OCI-LY1 (cell line): ENCODE measurements around the gene GRK5.
A peak's percentile ranks its signal among the peaks of the same experiment; 100 is the strongest.

Experiments
- H2AFZ ChIP-seq: fragments of 200-600 bp; sonication (generic), shearing (Covaris generic); 2 replicates; pipeline ENCODE4 v1.6.0; 2014; ENCODE audit warnings: antibody characterized with exemption, mild to moderate bottlenecking, low read length
- H3F3A ChIP-seq: fragments of 200-600 bp; sonication (generic), shearing (Covaris generic); 2 replicates; pipeline ENCODE4 v1.6.0; 2014; ENCODE audit warnings: mild to moderate bottlenecking, antibody characterized with exemption, low read length, moderate library complexity; ENCODE audit not compliant: insufficient read depth
- H3K27ac ChIP-seq: fragments of 200-600 bp; sonication (generic); 2 replicates; pipeline ENCODE4 v1.5.1; 2014; ENCODE audit warnings: low read length, mixed run types, mild to moderate bottlenecking, low read depth; ENCODE audit not compliant: poor library complexity, severe bottlenecking
- H3K27me3 ChIP-seq: fragments of 200-600 bp; sonication (generic); 2 replicates; pipeline ENCODE4 v1.6.0; 2014; ENCODE audit warnings: antibody characterized with exemption, mild to moderate bottlenecking, low read length, moderate library complexity; ENCODE audit not compliant: insufficient read depth
- H3K36me3 ChIP-seq: fragments of 200-600 bp; sonication (generic); 2 replicates; pipeline ENCODE4 v1.6.1; 2014; ENCODE audit warnings: mild to moderate bottlenecking, antibody characterized with exemption, low read length, moderate library complexity, mixed read lengths; ENCODE audit not compliant: insufficient read depth
- H3K4me1 ChIP-seq: fragments of 200-600 bp; sonication (generic); 2 replicates; pipeline ENCODE4 v1.5.1; 2014; ENCODE audit warnings: mild to moderate bottlenecking, low read length, moderate library complexity; ENCODE audit not compliant: insufficient read depth, severe bottlenecking
- H3K4me2 ChIP-seq: fragments of 200-600 bp; sonication (generic), shearing (Covaris generic); 2 replicates; pipeline ENCODE4 v1.6.1; 2014; ENCODE audit warnings: low read length
- H3K4me3 ChIP-seq: fragments of 200-600 bp; sonication (generic); 2 replicates; pipeline ENCODE4 v1.5.1; 2014; ENCODE audit warnings: low read length, low read depth, mild to moderate bottlenecking, mixed read lengths; ENCODE audit not compliant: poor library complexity, severe bottlenecking
- H3K79me2 ChIP-seq: fragments of 200-600 bp; shearing (Covaris generic); 2 replicates; pipeline ENCODE4 v1.6.1; 2016; ENCODE audit warnings: mixed run types, low read length, mixed read lengths; ENCODE audit not compliant: insufficient read depth
- H3K9ac ChIP-seq: fragments of 200-600 bp; sonication (generic), shearing (Covaris generic); 2 replicates; pipeline ENCODE4 v1.6.1; 2014; ENCODE audit warnings: mild to moderate bottlenecking, low read length, mixed read lengths
- H3K9me2 ChIP-seq: fragments of 200-600 bp; sonication (generic), shearing (Covaris generic); 2 replicates; pipeline ENCODE4 v1.6.1; 2014; ENCODE audit warnings: low read depth, mild to moderate bottlenecking, low read length, mixed read lengths
- H3K9me3 ChIP-seq: fragments of 200-600 bp; shearing (Covaris generic); 2 replicates; pipeline ENCODE4 v1.6.1; 2014; ENCODE audit warnings: low read length, mixed read lengths
- H4K20me1 ChIP-seq: fragments of 200-600 bp; sonication (generic), shearing (Covaris generic); 2 replicates; pipeline ENCODE4 v1.6.0; 2016; ENCODE audit warnings: mild to moderate bottlenecking, low read length; ENCODE audit not compliant: insufficient read depth
- EZH2 ChIP-seq: fragments of 200-600 bp; sonication (generic), shearing (Covaris generic); IDR thresholded peaks from 2 replicates; pipeline ENCODE4 v1.8.0; 2017; ENCODE audit warnings: borderline replicate concordance, mixed run types, mild to moderate bottlenecking, antibody characterized with exemption, low read length, moderate library complexity, mixed read lengths
- TF ChIP-seq, protein P1 (sequence below): fragments of 200-600 bp; sonication (generic), shearing (Covaris generic); IDR thresholded peaks from 2 replicates; pipeline ENCODE4 v1.5.1; 2017; ENCODE audit warnings: mild to moderate bottlenecking, antibody characterized with exemption, low read length, moderate library complexity, mixed read lengths

Gene GRK5

DNA sequence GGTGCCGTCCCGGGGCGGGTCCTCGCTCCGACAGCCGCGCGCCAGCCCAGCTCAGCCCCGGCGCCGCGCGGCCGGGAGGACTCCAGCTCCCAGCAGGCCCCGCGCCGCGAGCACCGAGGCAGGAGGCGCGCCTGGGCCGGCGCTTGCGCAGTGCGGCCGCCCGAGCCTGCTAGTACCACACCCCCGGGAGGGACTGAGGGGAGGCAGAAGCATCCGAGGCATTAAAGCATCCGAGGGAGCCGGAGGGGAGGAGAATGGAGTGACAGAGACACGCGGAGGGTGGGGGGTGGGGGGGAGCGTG is at the start of gene GRK5:
Gene GRK5, plus strand, starts transcription at position 206 of the 301 bp plus-strand sequence. CDS start 347 bp downstream, outside the sequence.
- Histone ChIP-seq H3K9me2 (no peaks in the 10 kb centered on the region), H3F3A (no peaks in the 10 kb centered on the region), H3K4me3 (peak within 1 kb of the TSS; percentile 67), H3K4me1 (peaks cover 29% of the 10 kb centered on the region), H3K36me3 (no peaks in the 10 kb centered on the region), H3K79me2 (no peaks in the 10 kb centered on the region), H3K9me3 (no peaks in the 10 kb centered on the region), H3K4me2 (peak within 1 kb of the TSS; percentile 91), H3K27me3 (peaks cover 4% of the 10 kb centered on the region; the same call in 1 of the 2 replicates), H3K9ac (peak within 1 kb of the TSS; percentile 74), H4K20me1 (no peaks in the 10 kb centered on the region), H3K27ac (no peak within 1 kb of the TSS), H2AFZ (peak within 1 kb of the TSS; percentile 35; the same call in 1 of the 2 replicates)
- no peak for TF ChIP-seq EZH2
- TF ChIP-seq, protein P1, sequence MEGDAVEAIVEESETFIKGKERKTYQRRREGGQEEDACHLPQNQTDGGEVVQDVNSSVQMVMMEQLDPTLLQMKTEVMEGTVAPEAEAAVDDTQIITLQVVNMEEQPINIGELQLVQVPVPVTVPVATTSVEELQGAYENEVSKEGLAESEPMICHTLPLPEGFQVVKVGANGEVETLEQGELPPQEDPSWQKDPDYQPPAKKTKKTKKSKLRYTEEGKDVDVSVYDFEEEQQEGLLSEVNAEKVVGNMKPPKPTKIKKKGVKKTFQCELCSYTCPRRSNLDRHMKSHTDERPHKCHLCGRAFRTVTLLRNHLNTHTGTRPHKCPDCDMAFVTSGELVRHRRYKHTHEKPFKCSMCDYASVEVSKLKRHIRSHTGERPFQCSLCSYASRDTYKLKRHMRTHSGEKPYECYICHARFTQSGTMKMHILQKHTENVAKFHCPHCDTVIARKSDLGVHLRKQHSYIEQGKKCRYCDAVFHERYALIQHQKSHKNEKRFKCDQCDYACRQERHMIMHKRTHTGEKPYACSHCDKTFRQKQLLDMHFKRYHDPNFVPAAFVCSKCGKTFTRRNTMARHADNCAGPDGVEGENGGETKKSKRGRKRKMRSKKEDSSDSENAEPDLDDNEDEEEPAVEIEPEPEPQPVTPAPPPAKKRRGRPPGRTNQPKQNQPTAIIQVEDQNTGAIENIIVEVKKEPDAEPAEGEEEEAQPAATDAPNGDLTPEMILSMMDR: no peak

DNA sequence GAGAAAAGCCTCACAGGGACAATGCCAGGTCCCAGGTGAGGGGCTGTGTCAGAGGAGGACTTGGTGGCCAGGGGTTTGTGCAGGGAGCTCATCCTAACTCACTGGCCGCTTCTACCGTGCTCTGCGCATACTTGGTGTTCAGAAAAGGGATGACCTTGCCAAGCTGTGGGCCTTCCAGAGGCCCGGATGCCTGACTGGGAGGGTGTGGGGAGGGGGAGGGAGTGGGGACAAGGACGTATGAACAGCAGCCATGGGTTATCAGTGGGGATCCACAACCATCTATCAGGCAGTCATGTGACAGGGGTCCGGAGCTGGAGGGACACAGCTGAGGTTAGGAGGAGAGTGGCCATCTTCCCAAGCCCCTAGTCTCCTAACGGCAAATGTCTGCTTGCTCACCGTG is 48.0 kb upstream of the GRK5 start:
- H3K79me2 ChIP-seq: no peaks in the 10 kb centered on the region
- no peaks in the 10 kb centered on the region for H4K20me1 ChIP-seq
- no peak overlapping the region for H2AFZ ChIP-seq
- H3K9me3 ChIP-seq: no peaks in the 10 kb centered on the region
- peaks cover 84% of the 10 kb centered on the region for H3K36me3 ChIP-seq
- no peaks in the 10 kb centered on the region for H3F3A ChIP-seq
- no peaks in the 10 kb centered on the region for H3K9me2 ChIP-seq
- H3K4me2 ChIP-seq: no peak overlapping the region
- no peak overlapping the region for H3K9ac ChIP-seq
- no peak overlapping the region for H3K27ac ChIP-seq
- no peak overlapping the region for H3K4me3 ChIP-seq
- H3K27me3 ChIP-seq: no peaks in the 10 kb centered on the region
- peaks cover 4% of the 10 kb centered on the region for H3K4me1 ChIP-seq
- TF ChIP-seq EZH2: no peak
- TF ChIP-seq, protein P1: no peak

DNA sequence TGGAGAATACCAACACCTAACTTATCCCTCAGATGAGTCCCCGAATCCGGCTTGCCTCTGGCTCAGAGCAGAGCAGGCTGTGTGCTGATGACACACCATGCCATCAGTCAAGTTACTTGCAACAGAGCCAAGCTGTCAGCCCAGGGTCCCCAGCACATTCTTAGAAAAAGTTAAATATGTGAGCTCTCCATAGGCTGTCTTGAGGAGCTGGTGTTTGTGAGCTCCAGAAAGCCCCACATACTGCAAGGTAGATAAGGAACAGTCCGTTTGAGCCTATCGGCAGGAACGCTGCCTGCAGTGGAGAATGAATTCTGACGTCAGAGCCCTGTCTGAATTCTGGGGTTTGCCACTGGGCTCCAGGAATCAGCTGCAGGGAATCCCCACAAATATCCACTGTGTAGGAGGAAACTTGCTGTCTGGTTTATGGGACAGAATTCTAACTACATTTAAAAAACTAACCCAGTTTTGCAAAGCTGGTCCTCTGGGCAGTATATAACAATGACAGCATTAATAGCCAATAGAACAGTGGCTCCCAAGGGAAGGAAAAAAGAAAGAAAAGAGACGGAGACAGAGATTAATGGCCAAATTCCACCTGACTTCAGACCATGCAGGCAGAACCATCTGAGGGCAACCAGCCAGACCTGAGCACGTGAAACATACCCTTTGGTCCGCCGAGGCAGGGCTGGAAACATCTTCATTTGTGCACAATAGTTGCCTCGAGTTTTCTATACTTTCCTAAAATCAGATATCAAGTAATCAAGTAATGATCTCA is 45.5 kb upstream of the GRK5 start:
- Histone ChIP-seq H3K9ac (no peak overlapping the region), H3K79me2 (no peaks in the 10 kb centered on the region), H3K27me3 (no peaks in the 10 kb centered on the region), H3K27ac (no peak overlapping the region), H3K4me1 (peaks cover 21% of the 10 kb centered on the region), H3K4me3 (no peak overlapping the region), H3K9me2 (no peaks in the 10 kb centered on the region), H3K9me3 (no peaks in the 10 kb centered on the region), H4K20me1 (no peaks in the 10 kb centered on the region), H3F3A (no peaks in the 10 kb centered on the region), H3K4me2 (no peak overlapping the region), H2AFZ (no peak overlapping the region), H3K36me3 (peaks cover 60% of the 10 kb centered on the region)
- TF ChIP-seq, protein P1: no peak
- no peak for TF ChIP-seq EZH2
